SK-N-SH (cell line): ENCODE results near the gene BRD9. TPM values are rescaled to one million over a fixed set of nuclear protein-coding genes. Genes with fewer than 3 reads are reported as not detected.

ENCODE experiments used
- CTCF ChIA-PET: fragments of 300-600, 350-600 bp; formaldehyde crosslinking; extraction: SDS; loops from one replicate; lab custom pipeline; 2021; lab: Yijun Ruan, JAX
- POLR2A ChIA-PET: fragments of 350-600 bp; sonication (Branson Sonifier 250); formaldehyde crosslinking; extraction: SDS; loops from one replicate; lab custom pipeline; 2020; ENCODE audit warnings: antibody characterized with exemption, inconsistent platforms; lab: Yijun Ruan, JAX
- DNase-seq: peaks from one replicate; pipeline ENCODE4 v3.0.0; 2012
- H2AFZ ChIP-seq: fragments of 200-600 bp; sonication (generic); 2 replicates; pipeline ENCODE4 v1.8.1; 2016; ENCODE audit warnings: antibody characterized with exemption, mild to moderate bottlenecking, low read depth
- H3F3A ChIP-seq: fragments of 200-600 bp; sonication (generic); replicated peaks from 2 replicates; pipeline ENCODE3; 2016; ENCODE audit warnings: antibody characterized with exemption, mild to moderate bottlenecking; ENCODE audit not compliant: insufficient read depth
- H3K27ac ChIP-seq, 2 experiments: fragments of 200-500 bp in 1 of 2; fragments of 200-600 bp in 1 of 2; sonication (Bioruptor generic) in 1 of 2; sonication (generic), shearing (Covaris generic) in 1 of 2; 2 replicates each; pipeline versions ENCODE4 v1.5.1 to v1.6.1; 2014 to 2016; ENCODE audit warnings: low read depth in 2 of 2, inconsistent platforms in 1 of 2, low read length in 1 of 2, mild to moderate bottlenecking in 1 of 2, mixed read lengths in 1 of 2
- H3K27me3 ChIP-seq: fragments of 200-600 bp; sonication (generic), shearing (Covaris generic); 2 replicates; pipeline ENCODE4 v1.6.1; 2016; ENCODE audit warnings: mixed run types; ENCODE audit not compliant: insufficient read depth
- H3K36me3 ChIP-seq, 2 experiments: fragments of 200-500 bp in 1 of 2; fragments of 200-600 bp in 1 of 2; sonication (Bioruptor generic) in 1 of 2; sonication (generic) in 1 of 2; replicated peaks in 1 of 2; 2 replicates each; pipeline versions ENCODE3 to v1.5.1; 2014 to 2016; ENCODE audit warnings: low read length in 1 of 2, mild to moderate bottlenecking in 1 of 2; ENCODE audit not compliant: insufficient read depth in 2 of 2, control insufficient read depth in 1 of 2
- H3K4me1 ChIP-seq, 2 experiments: fragments of 200-500 bp in 1 of 2; fragments of 200-600 bp in 1 of 2; sonication (Bioruptor generic) in 1 of 2; sonication (generic), shearing (Covaris generic) in 1 of 2; 2 replicates each; pipeline versions ENCODE4 v1.5.1 to v1.6.1; 2014 to 2016; ENCODE audit warnings: low read depth in 1 of 2, low read length in 1 of 2, mixed run types in 1 of 2; ENCODE audit not compliant: insufficient read depth in 2 of 2, control insufficient read depth in 1 of 2
- H3K4me2 ChIP-seq: fragments of 200-600 bp; sonication (generic), shearing (Covaris generic); 2 replicates; pipeline ENCODE4 v1.6.1; 2017; ENCODE audit warnings: mixed run types
- H3K4me3 ChIP-seq, 2 experiments: fragments of 200-500 bp in 1 of 2; fragments of 200-600 bp in 1 of 2; sonication (Bioruptor generic) in 1 of 2; sonication (generic), shearing (Covaris generic) in 1 of 2; 2 replicates each; pipeline versions ENCODE4 v1.5.1 to v1.8.1; 2014 to 2016; ENCODE audit warnings: low read depth in 2 of 2, inconsistent platforms in 1 of 2, low read length in 1 of 2, mild to moderate bottlenecking in 1 of 2, mixed read lengths in 1 of 2, moderate library complexity in 1 of 2
- H3K79me2 ChIP-seq: fragments of 200-600 bp; sonication (generic); 2 replicates; pipeline ENCODE4 v1.8.1; 2017; ENCODE audit warnings: mild to moderate bottlenecking; ENCODE audit not compliant: insufficient read depth
- H3K9ac ChIP-seq: fragments of 200-600 bp; sonication (generic); 2 replicates; pipeline ENCODE4 v1.6.1; 2017; ENCODE audit warnings: mixed run types
- H3K9me2 ChIP-seq: fragments of 200-600 bp; sonication (generic); 2 replicates; pipeline ENCODE4 v1.6.1; 2017; ENCODE audit warnings: mixed run types
- H3K9me3 ChIP-seq: fragments of 200-600 bp; sonication (generic); 2 replicates; pipeline ENCODE4 v1.6.1; 2017; ENCODE audit warnings: mixed run types, mild to moderate bottlenecking, moderate library complexity
- H4K20me1 ChIP-seq: fragments of 200-600 bp; sonication (generic); 2 replicates; pipeline ENCODE4 v1.6.1; 2017; ENCODE audit warnings: mild to moderate bottlenecking, mixed run types; ENCODE audit not compliant: insufficient read depth
- CHD2 ChIP-seq: fragments of 150-350 bp; IDR thresholded peaks from 2 replicates; pipeline ENCODE4 v1.6.1; 2018; ENCODE audit warnings: low read length; ENCODE audit not compliant: partially characterized antibody
- ELF1 ChIP-seq: IDR thresholded peaks from 2 replicates; pipeline ENCODE4 v1.4.0; 2012
- EP300 ChIP-seq, 2 experiments: IDR thresholded peaks; 2 replicates each; pipeline versions ENCODE4 v1.4.0 to v1.6.1; 2012; ENCODE audit warnings: borderline replicate concordance in 1 of 2, low read depth in 1 of 2, low read length in 1 of 2
- FOXJ3 ChIP-seq: sonication (generic); formaldehyde crosslinking; IDR thresholded peaks from 2 replicates; pipeline ENCODE4 v1.5.1; 2020; ENCODE audit warnings: mild to moderate bottlenecking, missing genetic modification reagents
- FOXM1 ChIP-seq: IDR thresholded peaks from 2 replicates; pipeline ENCODE4 v1.4.0; 2012; ENCODE audit warnings: low read depth, mild to moderate bottlenecking
- GABPA ChIP-seq: IDR thresholded peaks from 2 replicates; pipeline ENCODE4 v1.4.0; 2012; ENCODE audit warnings: low read depth, mild to moderate bottlenecking
- GATA2 ChIP-seq: sonication (generic); formaldehyde crosslinking; IDR thresholded peaks from 2 replicates; pipeline ENCODE4 v1.5.0; 2020; ENCODE audit warnings: mild to moderate bottlenecking, missing genetic modification reagents
- JUND ChIP-seq: IDR thresholded peaks from 2 replicates; pipeline ENCODE4 v1.4.0; 2012
- MXI1 ChIP-seq: IDR thresholded peaks from 2 replicates; pipeline ENCODE4 v1.6.1; 2012; ENCODE audit warnings: mild to moderate bottlenecking, low read depth, low read length, improper control_type of control experiment
- NFIC ChIP-seq: IDR thresholded peaks from 2 replicates; pipeline ENCODE4 v1.4.0; 2012; ENCODE audit warnings: borderline replicate concordance
- RXRA ChIP-seq: IDR thresholded peaks from 2 replicates; pipeline ENCODE4 v1.4.0; 2012; ENCODE audit warnings: low read depth, mild to moderate bottlenecking, borderline replicate concordance
- YY1 ChIP-seq: IDR thresholded peaks from 2 replicates; pipeline ENCODE4 v1.4.0; 2012; ENCODE audit warnings: low read depth, mild to moderate bottlenecking
- WGBS: methylation state at CpG from one replicate; pipeline ENCODE4 v1.1.6; 2017; ENCODE audit warnings: low lambda C conversion rate; 5-methylcytosine and 5-hydroxymethylcytosine counted together
- polyA plus RNA-seq, 3 experiments: library from polyadenylated mRNA; depleted of rRNA; stranded (reverse); fragments of >200 nt; gene quantifications; 2 replicates each; pipeline ENCODE4 v1.2.3, GENCODE V29; 2012
- TF ChIP-seq, protein P1 (sequence below): fragments of 150-350 bp; IDR thresholded peaks from 2 replicates; pipeline ENCODE4 v1.6.1; 2016; ENCODE audit warnings: mild to moderate bottlenecking, low read depth, low read length
- TF ChIP-seq, protein P2 (sequence below): fragments of 150-350 bp; IDR thresholded peaks from 2 replicates; pipeline ENCODE4 v1.6.1; 2017; ENCODE audit warnings: antibody characterized with exemption, low read length, low read depth, borderline replicate concordance
- TF ChIP-seq, protein P3 (sequence below): IDR thresholded peaks from 2 replicates; pipeline ENCODE4; 2012
- TF ChIP-seq, protein P4 (sequence below): fragments of 200-600 bp; sonication (generic); IDR thresholded peaks from 2 replicates; pipeline ENCODE4 v1.6.1; 2017; ENCODE audit warnings: antibody characterized with exemption, mild to moderate bottlenecking, moderate library complexity

BRD9 gene
- polyA plus RNA-seq, 1 of the 3 experiments (the other 2 are of a cell fraction) = 19.5 TPM

DNA sequence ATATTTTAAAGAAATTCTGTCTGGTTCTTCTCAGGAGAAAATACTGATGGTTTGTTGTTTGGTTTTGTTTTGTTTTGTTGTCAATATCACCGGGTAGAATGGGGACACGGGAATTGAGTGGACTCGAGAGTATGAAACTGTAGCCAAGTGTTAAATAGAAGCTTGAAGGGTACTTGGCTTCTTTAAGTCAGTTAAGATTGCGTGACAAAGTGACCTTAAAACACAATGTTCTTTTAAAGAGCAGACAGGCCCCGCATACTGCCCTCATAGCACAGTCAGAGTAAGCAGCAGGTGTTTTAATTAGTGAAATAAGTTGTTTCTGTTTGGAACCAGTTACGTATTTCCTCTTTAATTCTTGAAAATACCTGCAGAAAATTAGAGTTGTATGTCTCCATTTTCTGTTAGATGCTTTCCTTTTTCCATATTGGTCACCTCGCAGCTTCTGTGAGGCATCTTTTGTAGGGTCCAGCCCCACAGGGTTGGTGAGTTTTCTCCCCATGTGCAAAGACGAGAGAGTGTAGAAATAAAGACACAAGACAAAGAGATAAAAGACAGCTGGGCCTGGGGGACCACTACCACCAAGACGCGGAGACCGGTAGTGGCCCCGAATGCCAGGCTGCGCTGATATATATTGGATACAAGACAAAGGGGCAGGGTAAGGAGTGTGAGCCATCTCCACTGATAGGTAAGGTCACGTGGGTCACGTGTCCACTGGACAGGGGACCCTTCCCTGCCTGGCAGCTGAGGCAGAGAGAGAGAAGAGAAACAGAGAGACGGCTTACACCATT lies 9.7 kb upstream of the BRD9 start:
- Histone ChIP-seq H3K27ac (no peak overlapping the region), H3F3A (peaks cover 5% of the 10 kb centered on the region), H3K36me3 (peaks cover 15 to 48% of the 10 kb centered on the region in 2 experiments), H3K4me3 (no peak overlapping the region), H2AFZ (no peak overlapping the region), H3K27me3 (no peaks in the 10 kb centered on the region), H4K20me1 (no peaks in the 10 kb centered on the region), H3K9me3 (no peaks in the 10 kb centered on the region), H3K79me2 (no peaks in the 10 kb centered on the region; the same call in 1 of the 2 replicates), H3K9me2 (no peaks in the 10 kb centered on the region), H3K4me2 (no peak overlapping the region), H3K9ac (no peak overlapping the region), H3K4me1 (no peaks in the 10 kb centered on the region)
- 95% methylated on average over 16 of the region's 16 CpGs for WGBS
- ChIA-PET POLR2A (interaction anchor here (0.8 to 1.0 kb wide), 2 partner anchors 9 to 229 kb away, joined by 3 to 4 read pairs; no protein-coding TSS in a partner anchor), CTCF (interaction anchor here (0.6 to 7.4 kb wide), 20 partner anchors 10 to 451 kb away, joined by 3 to 88 read pairs (median 4); partner anchors contain the start of genes BRD9 and TRIP13)
- TF ChIP-seq NFIC = no peak
- no peak for TF ChIP-seq ELF1
- TF ChIP-seq CHD2 = no peak
- no peak for TF ChIP-seq FOXM1
- TF ChIP-seq, protein P1, sequence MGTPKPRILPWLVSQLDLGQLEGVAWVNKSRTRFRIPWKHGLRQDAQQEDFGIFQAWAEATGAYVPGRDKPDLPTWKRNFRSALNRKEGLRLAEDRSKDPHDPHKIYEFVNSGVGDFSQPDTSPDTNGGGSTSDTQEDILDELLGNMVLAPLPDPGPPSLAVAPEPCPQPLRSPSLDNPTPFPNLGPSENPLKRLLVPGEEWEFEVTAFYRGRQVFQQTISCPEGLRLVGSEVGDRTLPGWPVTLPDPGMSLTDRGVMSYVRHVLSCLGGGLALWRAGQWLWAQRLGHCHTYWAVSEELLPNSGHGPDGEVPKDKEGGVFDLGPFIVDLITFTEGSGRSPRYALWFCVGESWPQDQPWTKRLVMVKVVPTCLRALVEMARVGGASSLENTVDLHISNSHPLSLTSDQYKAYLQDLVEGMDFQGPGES = no peak
- no peak for TF ChIP-seq MXI1
- TF ChIP-seq, protein P2, sequence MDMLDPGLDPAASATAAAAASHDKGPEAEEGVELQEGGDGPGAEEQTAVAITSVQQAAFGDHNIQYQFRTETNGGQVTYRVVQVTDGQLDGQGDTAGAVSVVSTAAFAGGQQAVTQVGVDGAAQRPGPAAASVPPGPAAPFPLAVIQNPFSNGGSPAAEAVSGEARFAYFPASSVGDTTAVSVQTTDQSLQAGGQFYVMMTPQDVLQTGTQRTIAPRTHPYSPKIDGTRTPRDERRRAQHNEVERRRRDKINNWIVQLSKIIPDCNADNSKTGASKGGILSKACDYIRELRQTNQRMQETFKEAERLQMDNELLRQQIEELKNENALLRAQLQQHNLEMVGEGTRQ = no peak
- TF ChIP-seq RXRA = no peak
- TF ChIP-seq GABPA = no peak
- TF ChIP-seq, protein P3, sequence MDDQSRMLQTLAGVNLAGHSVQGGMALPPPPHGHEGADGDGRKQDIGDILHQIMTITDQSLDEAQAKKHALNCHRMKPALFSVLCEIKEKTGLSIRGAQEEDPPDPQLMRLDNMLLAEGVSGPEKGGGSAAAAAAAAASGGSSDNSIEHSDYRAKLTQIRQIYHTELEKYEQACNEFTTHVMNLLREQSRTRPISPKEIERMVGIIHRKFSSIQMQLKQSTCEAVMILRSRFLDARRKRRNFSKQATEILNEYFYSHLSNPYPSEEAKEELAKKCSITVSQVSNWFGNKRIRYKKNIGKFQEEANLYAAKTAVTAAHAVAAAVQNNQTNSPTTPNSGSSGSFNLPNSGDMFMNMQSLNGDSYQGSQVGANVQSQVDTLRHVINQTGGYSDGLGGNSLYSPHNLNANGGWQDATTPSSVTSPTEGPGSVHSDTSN = no peak
- no peak for TF ChIP-seq YY1
- TF ChIP-seq EP300 (IDR thresholded peaks at IDR 0.05; ENCODE audit: borderline replicate concordance in 1 of 2, low read depth in 1 of 2, low read length in 1 of 2) = no peak
- no peak for TF ChIP-seq FOXJ3
- no peak for DNase-seq

DNA sequence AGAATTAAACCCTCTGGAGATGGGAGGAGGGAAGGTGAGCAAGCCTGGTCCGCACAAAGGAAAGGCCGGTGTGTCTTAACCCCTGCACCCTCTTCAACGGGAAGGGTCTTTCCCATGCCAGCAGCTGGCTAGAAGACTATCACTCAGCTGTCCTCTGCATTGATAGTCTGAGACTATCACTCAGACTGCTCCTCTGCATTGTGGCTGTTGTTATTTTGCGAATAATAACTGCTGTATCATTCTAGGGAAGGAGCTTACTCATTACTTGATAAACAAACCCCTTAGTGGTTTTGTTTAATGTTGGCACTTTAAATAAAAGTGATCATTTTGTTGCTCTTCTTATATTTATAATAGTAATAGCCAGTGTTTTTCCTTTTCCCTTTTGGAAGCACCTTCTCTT lies 8.2 kb upstream of the BRD9 start:
- POLR2A ChIA-PET = interaction anchor here (1.2 kb wide), 1 partner anchor 228 kb away, joined by 4 read pairs; no protein-coding TSS in a partner anchor
- Histone ChIP-seq H3K27ac (no peak overlapping the region), H4K20me1 (no peaks in the 10 kb centered on the region), H2AFZ (no peak overlapping the region), H3K4me1 (no peaks in the 10 kb centered on the region), H3K79me2 (peaks cover 8% of the 10 kb centered on the region; the same call in 1 of the 2 replicates), H3K9me2 (no peaks in the 10 kb centered on the region), H3K4me2 (no peak overlapping the region), H3K27me3 (no peaks in the 10 kb centered on the region), H3K9me3 (no peaks in the 10 kb centered on the region), H3K9ac (no peak overlapping the region), H3F3A (peaks cover 5% of the 10 kb centered on the region), H3K36me3 (peaks cover 19 to 43% of the 10 kb centered on the region in 2 experiments), H3K4me3 (no peak overlapping the region)
- TF ChIP-seq, protein P1 = no peak
- no peak for TF ChIP-seq FOXM1
- TF ChIP-seq GATA2 (CRISPR knock-in tag) = no peak
- TF ChIP-seq, protein P4, sequence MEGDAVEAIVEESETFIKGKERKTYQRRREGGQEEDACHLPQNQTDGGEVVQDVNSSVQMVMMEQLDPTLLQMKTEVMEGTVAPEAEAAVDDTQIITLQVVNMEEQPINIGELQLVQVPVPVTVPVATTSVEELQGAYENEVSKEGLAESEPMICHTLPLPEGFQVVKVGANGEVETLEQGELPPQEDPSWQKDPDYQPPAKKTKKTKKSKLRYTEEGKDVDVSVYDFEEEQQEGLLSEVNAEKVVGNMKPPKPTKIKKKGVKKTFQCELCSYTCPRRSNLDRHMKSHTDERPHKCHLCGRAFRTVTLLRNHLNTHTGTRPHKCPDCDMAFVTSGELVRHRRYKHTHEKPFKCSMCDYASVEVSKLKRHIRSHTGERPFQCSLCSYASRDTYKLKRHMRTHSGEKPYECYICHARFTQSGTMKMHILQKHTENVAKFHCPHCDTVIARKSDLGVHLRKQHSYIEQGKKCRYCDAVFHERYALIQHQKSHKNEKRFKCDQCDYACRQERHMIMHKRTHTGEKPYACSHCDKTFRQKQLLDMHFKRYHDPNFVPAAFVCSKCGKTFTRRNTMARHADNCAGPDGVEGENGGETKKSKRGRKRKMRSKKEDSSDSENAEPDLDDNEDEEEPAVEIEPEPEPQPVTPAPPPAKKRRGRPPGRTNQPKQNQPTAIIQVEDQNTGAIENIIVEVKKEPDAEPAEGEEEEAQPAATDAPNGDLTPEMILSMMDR = no peak
- TF ChIP-seq GABPA = no peak
- TF ChIP-seq JUND = no peak
- CTCF ChIA-PET = interaction anchor here (1.0 to 7.4 kb wide), 3 partner anchors 8 to 267 kb away, joined by 3 to 88 read pairs (median 36); partner anchors contain the start of genes BRD9 and TRIP13
- DNase-seq = no peak
- 81% methylated on average over 4 of the region's 4 CpGs for WGBS
